K562 (cell line): ENCODE data around the gene ARHGAP15. TPM values are rescaled to one million over a fixed set of nuclear protein-coding genes. Genes with fewer than 3 reads are reported as not detected.

Source experiments
- ATAC-seq: fragments of 200-7000 bp; cut with Tn5 transposase; 3 replicates; pipeline ENCODE4 v1.9.1; 2020; ENCODE audit warnings: moderate library complexity
- BruUV-seq: library from RNA; stranded (reverse); fragments of 400-500 nt; replicated peaks from 2 replicates; lab custom pipeline; 2021; lab: Mats Ljungman, UMichigan
- CTCF ChIA-PET: fragments of 300-600 bp; formaldehyde crosslinking; extraction: SDS; loops from one replicate; lab custom pipeline; 2021; ENCODE audit warnings: low intra/inter-chr PET ratio; lab: Yijun Ruan, JAX
- POLR2A ChIA-PET: fragments of 300-600, 350-650 bp; sonication (Branson Sonifier 250); formaldehyde crosslinking; extraction: SDS; loops from one replicate; lab custom pipeline; 2021; ENCODE audit warnings: antibody characterized with exemption, inconsistent platforms; lab: Yijun Ruan, JAX
- DNase-seq, 4 experiments: peaks; one replicate each; pipeline versions ENCODE4 v3.0.0 to v3.0.0-alpha.2; 2011 to 2018; ENCODE audit warnings: low spot score in 3 of 4, mixed read lengths in 3 of 4; ENCODE audit errors: extremely low read depth in 1 of 4
- FAIRE-seq: peaks from 2 replicates; lab custom pipeline; 2011; peaks lifted over from hg19 to GRCh38; lab: Jason Lieb, UNC
- H2AFZ ChIP-seq: 2 replicates; pipeline ENCODE4 v1.6.0; 2011; ENCODE audit warnings: low read depth, low read length, control low read depth, inconsistent platforms
- H3K27ac ChIP-seq: fragments of 200-600 bp; 3 replicates; pipeline ENCODE4 v1.8.0; 2011; ENCODE audit warnings: low read depth, mild to moderate bottlenecking, control low read depth, inconsistent platforms, low read length, moderate library complexity, mixed read lengths; ENCODE audit errors: extremely low read depth
- H3K27me3 ChIP-seq, 2 experiments: fragments of 300-600 bp in 1 of 2; 2 replicates in 1 of 2; 3 replicates in 1 of 2; pipeline versions ENCODE4 v1.6.0 to v1.8.0; 2011; ENCODE audit warnings: inconsistent platforms in 2 of 2, low read length in 2 of 2, mild to moderate bottlenecking in 1 of 2, mixed read lengths in 1 of 2, moderate library complexity in 1 of 2; ENCODE audit not compliant: control insufficient read depth in 2 of 2, insufficient read depth in 2 of 2
- H3K36me3 ChIP-seq: fragments of 300-600 bp; 3 replicates; pipeline ENCODE4 v1.8.0; 2011; ENCODE audit warnings: mild to moderate bottlenecking, low read length, inconsistent platforms; ENCODE audit not compliant: control insufficient read depth, insufficient read depth
- H3K4me1 ChIP-seq, 2 experiments: fragments of 200-600 bp in 1 of 2; replicated peaks in 1 of 2; 2 replicates in 1 of 2; 3 replicates in 1 of 2; pipeline versions ENCODE4 v1.5.1 to v1.8.0; 2011; ENCODE audit warnings: inconsistent platforms in 2 of 2, low read length in 2 of 2, mild to moderate bottlenecking in 1 of 2, mixed read lengths in 1 of 2, moderate library complexity in 1 of 2; ENCODE audit not compliant: control insufficient read depth in 2 of 2, insufficient read depth in 2 of 2
- H3K4me2 ChIP-seq: 2 replicates; pipeline ENCODE4 v1.6.1; 2011; ENCODE audit warnings: low read length, control low read depth, inconsistent platforms, mixed read lengths; ENCODE audit not compliant: insufficient read depth
- H3K4me3 ChIP-seq: fragments of 200-600 bp; sonication (generic), shearing (Covaris generic); 2 replicates; pipeline ENCODE4 v1.5.1; 2016; ENCODE audit warnings: control low read depth, inconsistent platforms
- H3K79me2 ChIP-seq: fragments of 200-600 bp; 3 replicates; pipeline ENCODE4 v1.8.0; 2011; ENCODE audit warnings: low read length, inconsistent platforms; ENCODE audit not compliant: control insufficient read depth, insufficient read depth
- H3K9ac ChIP-seq, 2 experiments: 2 replicates each; pipeline versions ENCODE4 v1.6.0 to v1.6.1; 2011; ENCODE audit warnings: low read depth in 2 of 2, low read length in 2 of 2, control low read depth in 1 of 2, inconsistent platforms in 1 of 2, mild to moderate bottlenecking in 1 of 2, mixed read lengths in 1 of 2; ENCODE audit not compliant: insufficient read depth in 1 of 2
- H3K9me1 ChIP-seq: one replicate; pipeline ENCODE4 v1.6.0; 2011; ENCODE audit warnings: inconsistent platforms, mild to moderate bottlenecking, low read length, moderate library complexity; ENCODE audit not compliant: control insufficient read depth, insufficient read depth
- H3K9me3 ChIP-seq: replicated peaks from 2 replicates; pipeline ENCODE4 v1.5.1; 2011; ENCODE audit warnings: low read depth, low read length, inconsistent platforms; ENCODE audit not compliant: control insufficient read depth, insufficient read depth
- H4K20me1 ChIP-seq: replicated peaks from 2 replicates; pipeline ENCODE4 v1.6.1; 2011; ENCODE audit warnings: low read length, inconsistent platforms, mixed read lengths; ENCODE audit not compliant: control insufficient read depth, insufficient read depth
- EGR1 ChIP-seq: fragments of 450-650 bp; conservative IDR thresholded peaks from 2 replicates; pipeline ENCODE4 v1.6.1; 2017; ENCODE audit warnings: mild to moderate bottlenecking
- JUND ChIP-seq, 2 experiments: IDR thresholded peaks; 2 replicates in 1 of 2; 3 replicates in 1 of 2; pipeline ENCODE4 v1.6.1; 2011; ENCODE audit warnings: borderline replicate concordance in 2 of 2, low read depth in 2 of 2, low read length in 2 of 2, improper control_type of control experiment in 1 of 2, missing biosample characterization in 1 of 2, missing genetic modification characterization in 1 of 2, missing genetic modification reagents in 1 of 2
- MXI1 ChIP-seq: IDR thresholded peaks from 2 replicates; pipeline ENCODE4 v1.6.1; 2011; ENCODE audit warnings: low read depth, mild to moderate bottlenecking, improper control_type of control experiment, low read length
- ZNF174 ChIP-seq: fragments of 250-450 bp; sonication (Bioruptor Pico); IDR thresholded peaks from 2 replicates; pipeline ENCODE4 v1.4.0; 2020; ENCODE audit warnings: mild to moderate bottlenecking
- WGBS: fragments of 100-300 bp; shearing (Covaris generic); methylation state at CpG from one replicate; pipeline ENCODE4 v1.1.6; 2016; ENCODE audit warnings: low coverage, mixed read lengths; ENCODE audit not compliant: insufficient coverage; ENCODE audit errors: missing lambda C conversion rate; 5-methylcytosine and 5-hydroxymethylcytosine counted together
- in situ Hi-C: fragments of 300-500 bp; cut with MboI; formaldehyde crosslinking; loops from 4 replicates; pipeline ENCODE4 v1.15.0; 2018; ENCODE audit warnings: inconsistent platforms, mixed read lengths
- intact Hi-C: fragments of 100-400 bp; cut with micrococcal nuclease; formaldehyde crosslinking; loops from 2 replicates; pipeline ENCODE4 v1.14.2; 2022
- polyA plus RNA-seq, 8 experiments: library from polyadenylated mRNA; depleted of rRNA in 4 of 8; stranded (reverse) in 5 of 8; unstranded in 3 of 8; fragments of >200 nt; fragmentation: Nextera tagmentation in 2 of 8; fragmentation: Illumina TruSeq in 1 of 8; extraction: Ambion mirVana in 2 of 8; extraction: Trizol in 1 of 8; gene quantifications; 2 replicates each; pipeline versions ENCODE4 v1.2.1 to v1.2.3, GENCODE V29; 2011 to 2014; ENCODE audit warnings: inconsistent platforms in 1 of 8, missing spikeins in 1 of 8
- total RNA-seq, 7 experiments: library from RNA; depleted of rRNA in 6 of 7; stranded (reverse); fragments of >200 nt in 6 of 7; fragmentation: Illumina TruSeq in 2 of 7; extraction: Trizol in 2 of 7; gene quantifications; 2 replicates each; pipeline versions ENCODE4 v1.2.1 to v1.2.3, GENCODE V29; 2011 to 2021; ENCODE audit warnings: low replicate concordance in 1 of 7
- TF ChIP-seq, protein P1 (sequence below): sonication (generic); formaldehyde crosslinking; IDR thresholded peaks from 2 replicates; pipeline ENCODE4 v1.8.1; 2022; ENCODE audit warnings: missing genetic modification reagents

The ARHGAP15 gene
- total and polyA plus RNA-seq, 9 of the 15 experiments (the other 6 are each of a cell fraction or from before 2014, with no cell fraction given) = 1.5 to 17.9 (median 7.9) TPM

DNA sequence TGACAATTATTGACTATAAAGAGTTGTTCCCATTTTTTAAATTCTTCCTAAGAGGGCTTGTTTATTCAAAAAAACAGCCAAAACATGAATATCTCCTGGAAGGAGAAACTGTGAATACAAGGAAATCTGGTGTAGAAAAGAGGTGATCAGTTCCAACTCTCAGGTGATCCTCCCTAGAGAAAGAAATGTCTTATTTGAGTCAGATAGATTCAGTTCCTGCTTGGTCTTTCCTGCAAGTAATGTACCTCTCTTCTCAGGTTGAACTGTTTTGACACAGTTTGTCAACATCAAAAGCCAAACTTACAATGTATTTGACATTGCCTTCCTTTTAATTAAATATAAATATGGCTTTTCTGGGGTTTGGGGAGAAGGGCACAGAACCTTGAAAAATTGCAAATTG, 567.4 kb downstream of the ARHGAP15 start (continued):
- TF ChIP-seq, protein P1, sequence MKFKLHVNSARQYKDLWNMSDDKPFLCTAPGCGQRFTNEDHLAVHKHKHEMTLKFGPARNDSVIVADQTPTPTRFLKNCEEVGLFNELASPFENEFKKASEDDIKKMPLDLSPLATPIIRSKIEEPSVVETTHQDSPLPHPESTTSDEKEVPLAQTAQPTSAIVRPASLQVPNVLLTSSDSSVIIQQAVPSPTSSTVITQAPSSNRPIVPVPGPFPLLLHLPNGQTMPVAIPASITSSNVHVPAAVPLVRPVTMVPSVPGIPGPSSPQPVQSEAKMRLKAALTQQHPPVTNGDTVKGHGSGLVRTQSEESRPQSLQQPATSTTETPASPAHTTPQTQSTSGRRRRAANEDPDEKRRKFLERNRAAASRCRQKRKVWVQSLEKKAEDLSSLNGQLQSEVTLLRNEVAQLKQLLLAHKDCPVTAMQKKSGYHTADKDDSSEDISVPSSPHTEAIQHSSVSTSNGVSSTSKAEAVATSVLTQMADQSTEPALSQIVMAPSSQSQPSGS (CRISPR knock-in tag) = no peak
- TF ChIP-seq EGR1 = no peak

DNA sequence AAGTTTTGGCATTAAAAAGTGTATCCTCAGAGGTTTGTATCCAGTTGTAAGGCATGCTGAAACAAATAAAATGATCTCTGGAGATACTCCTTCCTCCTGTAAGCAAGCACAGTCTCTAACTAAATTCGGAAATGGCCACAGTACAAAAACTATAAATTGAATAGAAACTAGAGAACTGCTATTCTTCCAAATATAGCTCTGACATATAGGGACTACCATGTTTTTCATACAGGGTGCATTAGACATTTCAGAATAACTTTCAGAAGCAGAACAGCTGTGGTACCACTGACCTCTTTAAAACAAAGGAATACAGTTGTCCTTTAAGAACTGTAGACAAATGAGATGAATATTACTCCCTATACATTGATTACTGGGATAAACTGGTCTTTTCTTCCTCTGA, 568.5 kb downstream of the ARHGAP15 start:
- ChIA-PET CTCF (no interaction called here), POLR2A (no interaction called here)
- no peaks in the 10 kb centered on the region for H3K27me3 ChIP-seq
- no peak for TF ChIP-seq MXI1
- TF ChIP-seq ZNF174 (CRISPR knock-in tag) = no peak
- TF ChIP-seq JUND (IDR thresholded peaks at IDR 0.05; ENCODE audit: borderline replicate concordance, low read depth, low read length) = no peak
- TF ChIP-seq JUND (tag; IDR thresholded peaks at IDR 0.05; ENCODE audit: borderline replicate concordance, low read depth, low read length) = no peak
- TF ChIP-seq, all 486 proteins: peak for 0
- no peak overlapping the region for H3K9ac ChIP-seq
- no peak overlapping the region for H3K4me3 ChIP-seq
- DNase-seq (no peak), ATAC-seq (no peak), FAIRE-seq (no peak)
- H3K79me2 ChIP-seq = no peaks in the 10 kb centered on the region
- intact Hi-C loops (no loop called here), in situ Hi-C loops (no loop called here)
- H2AFZ ChIP-seq = no peak overlapping the region
- H3K27ac ChIP-seq = no peak overlapping the region
- 41% methylated on average over 1 of the region's 1 CpG for WGBS
- H4K20me1 ChIP-seq = no peaks in the 10 kb centered on the region
- no peak overlapping the region for H3K4me2 ChIP-seq
- no TSS peak for BruUV-seq
- no peaks in the 10 kb centered on the region for H3K9me1 ChIP-seq
- H3K9me3 ChIP-seq = no peaks in the 10 kb centered on the region
- peaks cover 0 to 8% of the 10 kb centered on the region in 2 experiments; a peak in 3 of 5 replicates for H3K4me1 ChIP-seq
- H3K36me3 ChIP-seq = no peaks in the 10 kb centered on the region
